Right lobe of liver (tissue), 6 donors: ENCODE data around the gene MGAT4C. TPM values are rescaled to one million over a fixed set of nuclear protein-coding genes. Genes with fewer than 3 reads are reported as not detected.
"Not testable (repeated sequence)": the region's sequence is repeated elsewhere in the genome, so short reads cannot be mapped to it uniquely, and the experiment has no call there.

ENCODE experiments used
- ATAC-seq, 4 donors: fragments of 200-7000 bp; cut with Tn5 transposase; one replicate each; pipeline ENCODE4 v1.9.1; 2020; ENCODE audit warnings: mild to moderate bottlenecking in 4 of 4, moderate library complexity in 4 of 4
- DNase-seq, 3 donors: peaks; one replicate each; pipeline ENCODE4 v3.0.0-alpha.2; 2020
- H3K27ac ChIP-seq, 3 donors: fragments of 200-600 bp; one replicate each; pipeline ENCODE4 v1.8.0; 2022
- H3K27me3 ChIP-seq, 2 donors: fragments of 200-600 bp; one replicate each; pipeline ENCODE4 v1.8.0; 2022
- H3K36me3 ChIP-seq, 4 donors: fragments of 200-600 bp; sonication (generic) in 1 of 4; one replicate each; pipeline versions ENCODE4 v1.5.1 to v1.8.0; 2017 to 2022; ENCODE audit warnings: control low read depth in 1 of 4
- H3K4me1 ChIP-seq, 4 donors: fragments of 200-600 bp; sonication (generic) in 1 of 4; one replicate each; pipeline versions ENCODE4 v1.5.1 to v1.8.0; 2017 to 2022; ENCODE audit warnings: control low read depth in 1 of 4
- H3K4me3 ChIP-seq, 3 donors: fragments of 200-600 bp; one replicate each; pipeline ENCODE4 v1.8.0; 2022
- H3K9me3 ChIP-seq, 4 donors: fragments of 200-600 bp; sonication (generic) in 1 of 4; one replicate each; pipeline versions ENCODE4 v1.5.1 to v1.8.0; 2017 to 2022; ENCODE audit warnings: control low read depth in 1 of 4
- POLR2A ChIP-seq: fragments of 450-650 bp; IDR thresholded peaks from one replicate; pipeline ENCODE4 v1.6.1; 2017; ENCODE audit warnings: antibody characterized with exemption, mild to moderate bottlenecking
- WGBS: methylation state at CpG from one replicate; pipeline ENCODE4 v1.1.6; 2018; ENCODE audit warnings: low coverage, low lambda C conversion rate; ENCODE audit not compliant: insufficient coverage; ENCODE audit errors: missing lambda C conversion rate; 5-methylcytosine and 5-hydroxymethylcytosine counted together
- intact Hi-C, 2 donors: fragments of 100-400 bp; cut with DNase I; formaldehyde crosslinking; loops; one replicate each; pipeline versions ENCODE4 v1.11.2 to v1.14.1; 2022
- long read RNA-seq: library from polyadenylated mRNA; unstranded; transcript quantifications from one replicate; pipeline ENCODE4 v2.0.0, GENCODE V29; 2019
- total RNA-seq, 6 experiments: library from RNA; depleted of rRNA in 2 of 6; stranded (reverse); fragments of >200 nt in 2 of 6; fragmentation: NEBNext Ultra II Directional in 3 of 6; extraction: Animal tissue kit (Norgen Biotek cat#: 25700) in 3 of 6; gene quantifications; one replicate each; pipeline versions ENCODE4 v1.1.0 to v1.2.4, GENCODE V29; 2016 to 2023
- TF ChIP-seq, protein P1 (sequence below), 4 donors: fragments of 200-600 bp in 3 of 4; fragments of 450-650 bp in 1 of 4; IDR thresholded peaks; one replicate each; pipeline versions ENCODE4 v1.5.1 to v1.8.0; 2016 to 2022; ENCODE audit warnings: antibody characterized with exemption in 4 of 4, mild to moderate bottlenecking in 2 of 4
- donor health status: DM: no; HTN: yes; CAD: no.
- donor health status: DM: no; HTN: no; CAD: no.
- donor health status: DM: no; HTN: no; CAD: no.
- donor health status: DM: no; HTN: yes; CAD: no.
- donor health status: DM: no; HTN: yes; CAD: no.

Gene MGAT4C
- total RNA-seq = under 1 TPM in 5 of 6 experiments, not detected in 1; 0.06 to 0.55 (median 0.07) TPM
- long read RNA-seq = 0 reads

DNA sequence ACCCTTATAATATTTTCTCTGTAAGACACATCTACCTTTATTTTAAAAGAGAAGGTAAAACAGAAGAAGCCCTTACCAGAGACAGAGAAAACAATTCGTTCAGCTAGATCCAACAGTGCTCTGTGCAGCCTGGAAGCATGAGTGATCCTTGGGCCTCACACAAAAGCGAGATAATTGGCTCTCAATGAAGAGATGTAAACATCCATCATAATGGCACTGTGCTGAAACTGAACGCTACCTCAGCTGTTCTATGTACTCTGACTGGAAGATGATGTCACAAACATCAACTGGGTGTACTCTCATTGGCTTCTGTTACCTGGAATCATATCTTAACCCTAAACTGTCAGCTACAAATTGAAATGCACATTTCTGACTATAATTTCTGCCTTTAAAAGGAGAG lies at the start of gene MGAT4C:
Gene MGAT4C (minus strand): TSS at position 229 of the 400 bp plus-strand sequence.
- no peak for DNase-seq
- Histone ChIP-seq H3K27ac (no peak within 1 kb of the TSS), H3K36me3 (no peaks in the 10 kb centered on the region), H3K4me3 (no peak within 1 kb of the TSS), H3K9me3 (no peaks in the 10 kb centered on the region), H3K4me1 (no peaks in the 10 kb centered on the region), H3K27me3 (no peaks in the 10 kb centered on the region)
- 29% methylated on average over 3 of the region's 3 CpGs for WGBS
- no peak for TF ChIP-seq POLR2A
- TF ChIP-seq, protein P1, sequence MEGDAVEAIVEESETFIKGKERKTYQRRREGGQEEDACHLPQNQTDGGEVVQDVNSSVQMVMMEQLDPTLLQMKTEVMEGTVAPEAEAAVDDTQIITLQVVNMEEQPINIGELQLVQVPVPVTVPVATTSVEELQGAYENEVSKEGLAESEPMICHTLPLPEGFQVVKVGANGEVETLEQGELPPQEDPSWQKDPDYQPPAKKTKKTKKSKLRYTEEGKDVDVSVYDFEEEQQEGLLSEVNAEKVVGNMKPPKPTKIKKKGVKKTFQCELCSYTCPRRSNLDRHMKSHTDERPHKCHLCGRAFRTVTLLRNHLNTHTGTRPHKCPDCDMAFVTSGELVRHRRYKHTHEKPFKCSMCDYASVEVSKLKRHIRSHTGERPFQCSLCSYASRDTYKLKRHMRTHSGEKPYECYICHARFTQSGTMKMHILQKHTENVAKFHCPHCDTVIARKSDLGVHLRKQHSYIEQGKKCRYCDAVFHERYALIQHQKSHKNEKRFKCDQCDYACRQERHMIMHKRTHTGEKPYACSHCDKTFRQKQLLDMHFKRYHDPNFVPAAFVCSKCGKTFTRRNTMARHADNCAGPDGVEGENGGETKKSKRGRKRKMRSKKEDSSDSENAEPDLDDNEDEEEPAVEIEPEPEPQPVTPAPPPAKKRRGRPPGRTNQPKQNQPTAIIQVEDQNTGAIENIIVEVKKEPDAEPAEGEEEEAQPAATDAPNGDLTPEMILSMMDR (IDR thresholded peaks at IDR 0.05) = no peak
- ATAC-seq = no peak
- intact Hi-C loops = no loop called here

GRCh38 chr12:86296396-86296795 lies 40.2 kb upstream of the MGAT4C start:
- H3K4me1 ChIP-seq, intact Hi-C loops, H3K27ac ChIP-seq, H3K4me3 ChIP-seq, DNase-seq, H3K9me3 ChIP-seq, H3K36me3 ChIP-seq, ATAC-seq, H3K27me3 ChIP-seq: not testable (repeated sequence)
- WGBS = 100% methylated on average over 3 of the region's 31 CpGs

GRCh38 chr12:86293682-86294240 lies 37.6 kb upstream of the MGAT4C start:
- no peak overlapping the region for H3K27ac ChIP-seq
- 36% methylated on average over 3 of the region's 3 CpGs for WGBS
- TF ChIP-seq POLR2A = no peak
- TF ChIP-seq, protein P1 (IDR thresholded peaks at IDR 0.05) = no peak
- DNase-seq (no peak), ATAC-seq (no peak)
- H3K27me3 ChIP-seq = no peaks in the 10 kb centered on the region
- intact Hi-C loops = no loop called here
- H3K4me3 ChIP-seq = no peak overlapping the region
- H3K36me3 ChIP-seq = no peaks in the 10 kb centered on the region
- no peaks in the 10 kb centered on the region for H3K4me1 ChIP-seq
- no peaks in the 10 kb centered on the region for H3K9me3 ChIP-seq

DNA sequence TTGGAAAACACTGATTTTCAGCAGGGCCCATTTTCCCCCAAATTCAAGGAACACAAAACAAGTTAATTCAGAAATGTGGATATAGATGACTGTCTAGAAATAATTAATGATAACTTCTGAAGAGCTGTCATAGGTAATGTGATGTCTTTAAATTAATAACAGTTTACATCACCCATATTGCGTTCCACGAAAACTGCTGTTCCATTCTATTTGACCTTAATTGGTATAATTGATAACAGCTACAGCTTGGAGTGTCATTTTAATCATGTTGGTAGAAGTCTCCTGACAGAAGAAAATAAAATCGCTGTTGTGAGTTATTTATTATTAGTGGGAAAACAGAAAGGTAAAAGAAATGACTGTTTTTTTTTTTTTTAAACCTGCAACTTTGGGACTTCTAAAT lies 36.3 kb upstream of the MGAT4C start:
- ATAC-seq = no peak
- Histone ChIP-seq H3K9me3 (no peaks in the 10 kb centered on the region), H3K27ac (no peak overlapping the region), H3K27me3 (no peaks in the 10 kb centered on the region), H3K4me1 (no peaks in the 10 kb centered on the region), H3K4me3 (no peak overlapping the region), H3K36me3 (no peaks in the 10 kb centered on the region)
- 36% methylated on average over 3 of the region's 3 CpGs for WGBS
- TF ChIP-seq, protein P1 (IDR thresholded peaks at IDR 0.05) = no peak
- TF ChIP-seq POLR2A = no peak
- no peak for DNase-seq
- intact Hi-C loops = no loop called here

DNA sequence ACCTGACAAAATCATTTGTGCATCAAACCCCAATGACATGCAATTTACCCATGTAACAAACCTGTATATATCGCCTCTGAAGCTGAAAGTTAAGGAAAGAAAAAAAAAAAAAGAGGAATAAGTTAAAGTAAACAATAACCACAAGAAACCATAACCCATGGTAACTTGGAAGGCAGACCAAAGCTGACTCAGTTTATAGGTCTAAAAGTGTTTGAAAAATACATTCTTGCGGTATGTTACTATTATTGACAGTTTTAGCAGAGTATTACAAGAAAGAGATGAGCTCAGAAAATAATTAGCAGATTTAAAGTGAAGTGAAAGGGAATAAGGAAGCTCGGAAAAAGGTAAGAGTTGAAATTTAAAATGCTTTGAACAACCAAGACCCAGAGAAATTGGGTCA lies 34.4 kb upstream of the MGAT4C start:
- Histone ChIP-seq H3K9me3 (no peaks in the 10 kb centered on the region), H3K4me3 (no peak overlapping the region), H3K36me3 (no peaks in the 10 kb centered on the region), H3K4me1 (no peaks in the 10 kb centered on the region), H3K27me3 (no peaks in the 10 kb centered on the region), H3K27ac (no peak overlapping the region)
- TF ChIP-seq, protein P1 (IDR thresholded peaks at IDR 0.05) = no peak
- TF ChIP-seq POLR2A = no peak
- intact Hi-C loops = no loop called here
- ATAC-seq = no peak
- 55% methylated on average over 3 of the region's 3 CpGs for WGBS
- DNase-seq = no peak
